GM12878 (cell line): ENCODE measurements around the gene KYAT1. TPM values are rescaled to one million over a fixed set of nuclear protein-coding genes. Genes with fewer than 3 reads are reported as not detected.

Experiments used
- CEBPZ ChIP-seq: fragments of 150-350 bp; IDR thresholded peaks from 2 replicates; pipeline ENCODE4 v1.6.1; 2016; ENCODE audit warnings: low read depth, low read length
- CTCF ChIP-seq, 3 experiments: IDR thresholded peaks in 2 of 3; conservative IDR thresholded peaks in 1 of 3; 2 replicates each; pipeline ENCODE4 v1.5.1; 2011; ENCODE audit warnings: low read depth in 3 of 3, low read length in 3 of 3, mild to moderate bottlenecking in 3 of 3, control low read depth in 2 of 3, moderate library complexity in 2 of 3, inconsistent platforms in 1 of 3, mixed read lengths in 1 of 3; ENCODE audit not compliant: control insufficient read depth in 2 of 3, insufficient read depth in 1 of 3; ENCODE audit errors: extremely low read depth in 1 of 3
- E2F8 ChIP-seq: fragments of 450-650 bp; IDR thresholded peaks from 2 replicates; pipeline ENCODE4 v1.6.1; 2018; ENCODE audit warnings: mild to moderate bottlenecking, low read depth, moderate library complexity; ENCODE audit not compliant: partially characterized antibody
- HDGF ChIP-seq: fragments of 450-650 bp; IDR thresholded peaks from 2 replicates; pipeline ENCODE4 v1.6.1; 2016; ENCODE audit warnings: antibody characterized with exemption
- KLF5 ChIP-seq: fragments of 450-650 bp; IDR thresholded peaks from 2 replicates; pipeline ENCODE4 v1.6.1; 2014; ENCODE audit warnings: mild to moderate bottlenecking; ENCODE audit not compliant: partially characterized antibody
- MEF2A ChIP-seq: IDR thresholded peaks from 2 replicates; pipeline ENCODE4 v1.6.1; 2011; ENCODE audit warnings: low read depth, mild to moderate bottlenecking, low read length, moderate library complexity; ENCODE audit not compliant: insufficient read depth
- MLLT1 ChIP-seq: fragments of 450-650 bp; IDR thresholded peaks from 2 replicates; pipeline ENCODE4 v1.6.1; 2016; ENCODE audit warnings: mild to moderate bottlenecking
- MTA3 ChIP-seq: IDR thresholded peaks from 2 replicates; pipeline ENCODE4 v1.6.1; 2012; ENCODE audit warnings: low read length, inconsistent platforms, borderline replicate concordance
- MYC ChIP-seq: IDR thresholded peaks from 2 replicates; pipeline ENCODE4 v1.6.1; 2011; ENCODE audit warnings: mild to moderate bottlenecking, low read length, moderate library complexity, inconsistent platforms; ENCODE audit not compliant: insufficient read depth, insufficient replicate concordance, insufficient read length, severe bottlenecking
- RFX5 ChIP-seq: IDR thresholded peaks from 2 replicates; pipeline ENCODE4 v1.6.1; 2011; ENCODE audit warnings: low read depth, low read length, improper control_type of control experiment
- SMAD5 ChIP-seq: IDR thresholded peaks from 2 replicates; pipeline ENCODE4 v1.6.1; 2016; ENCODE audit warnings: antibody characterized with exemption, low read depth
- SUPT20H ChIP-seq: IDR thresholded peaks from 2 replicates; pipeline ENCODE4 v1.6.1; 2011; ENCODE audit warnings: low read depth, mild to moderate bottlenecking, low read length, moderate library complexity, borderline replicate concordance; ENCODE audit not compliant: control insufficient read depth
- TCF7 ChIP-seq: IDR thresholded peaks from 2 replicates; pipeline ENCODE4 v1.6.1; 2014; ENCODE audit warnings: antibody characterized with exemption, borderline replicate concordance
- ZBTB4 ChIP-seq: fragments of 450-650 bp; formaldehyde crosslinking; IDR thresholded peaks from 2 replicates; pipeline ENCODE4 v1.4.0; 2022; ENCODE audit warnings: mild to moderate bottlenecking, moderate library complexity
- polyA plus RNA-seq, 11 experiments: library from polyadenylated mRNA; depleted of rRNA in 4 of 11; unstranded in 6 of 11; stranded (reverse) in 5 of 11; fragments of >200 nt; fragmentation: Nextera tagmentation in 4 of 11; fragmentation: Illumina TruSeq in 1 of 11; extraction: Ambion mirVana in 4 of 11; extraction: Trizol in 1 of 11; gene quantifications; 1 replicate in 1 of 11; 2 replicates in 10 of 11; pipeline versions ENCODE4 v1.2.1 to v1.2.3, GENCODE V29; 2011 to 2016; ENCODE audit warnings: inconsistent platforms in 2 of 11, missing spikeins in 2 of 11, low read depth in 1 of 11
- total RNA-seq, 4 experiments: library from RNA; depleted of rRNA in 3 of 4; stranded (reverse); fragments of >200 nt in 3 of 4; fragmentation: Illumina TruSeq in 1 of 4; extraction: Trizol in 1 of 4; gene quantifications; 2 replicates each; pipeline versions ENCODE4 v1.2.1 to v1.2.3, GENCODE V29; 2013 to 2021

Gene KYAT1
- total and polyA plus RNA-seq, 10 of the 15 experiments (the other 5 are each of a cell fraction or from before 2014, with no cell fraction given) = 5.8 to 15.7 (median 11.4) TPM

GRCh38 chr9:128818839-128819715 lies 62.7 kb downstream of the KYAT1 start (continued):
- TF ChIP-seq CEBPZ = no peak
- TF ChIP-seq E2F8 = no peak
- no peak for TF ChIP-seq SUPT20H
- TF ChIP-seq RFX5 = no peak
- peak in 1 of 3 experiments; percentile 9; a peak in 1 of 6 replicates for TF ChIP-seq CTCF (IDR thresholded peaks at IDR 0.05 in 2 of 3, conservative IDR thresholded peaks at IDR 0.05 in 1 of 3; ENCODE audit: control insufficient read depth in 2 of 3, extremely low read depth in 1 of 3, insufficient read depth in 1 of 3, low read depth in 3 of 3, low read length in 3 of 3)
- no peak for TF ChIP-seq MYC
- no peak for TF ChIP-seq MTA3
- no peak for TF ChIP-seq SMAD5
- TF ChIP-seq ZBTB4 (CRISPR knock-in tag) = no peak
- TF ChIP-seq MLLT1 = 0 out of 2 replicates have a peak, but pooled peaks have one; percentile 48
- TF ChIP-seq KLF5 = no peak
- no peak for TF ChIP-seq HDGF
- TF ChIP-seq MEF2A = no peak
- no peak for TF ChIP-seq TCF7
